ENCODE measurements around the gene ADPRS. TPM values are rescaled to one million over a fixed set of nuclear protein-coding genes. Genes with fewer than 3 reads are reported as not detected.

Gene ADPRS
- total RNA-seq, 1 experiment from 2014 or later = 27.8 TPM

- peaks cover 6 to 28% (median 15%) of the 10 kb centered on the region in 3 experiments; a peak in 6 of 7 replicates for H3K36me3 Mint-ChIP-seq (ENCODE audit: insufficient read depth in 1 of 3, low read depth in 3 of 3)
- Histone ChIP-seq H3K4me2 (ENCODE audit: insufficient read depth, insufficient read length, low read length) (no peak overlapping the region), H2AFZ (ENCODE audit: low read length) (no peak overlapping the region), H3K79me1 (ENCODE audit: insufficient read depth, low read depth, low read length, poor library complexity, severe bottlenecking) (no peaks in the 10 kb centered on the region), H3K23me2 (ENCODE audit: insufficient read length, low read depth, low read length, poor library complexity, severe bottlenecking) (no peaks in the 10 kb centered on the region), H3T11ph (ENCODE audit: low read length) (no peak overlapping the region), H4K8ac (replicated peaks; ENCODE audit: insufficient read length, low read depth, low read length) (no peak overlapping the region), H2BK15ac (ENCODE audit: low read depth, low read length) (no peak overlapping the region), H2BK12ac (ENCODE audit: insufficient read length, low read depth, low read length) (no peak overlapping the region), H3K4me1 (ENCODE audit: insufficient read depth, low read length) (0 out of 2 replicates have a peak, but pooled peaks cover 2% of the 10 kb centered on the region), H2BK5ac (ENCODE audit: insufficient read length, low read length) (no peak overlapping the region), H3K27ac (ENCODE audit: insufficient read length, low read depth, low read length) (no peak overlapping the region), H3K14ac (ENCODE audit: insufficient read depth, low read length) (no peak overlapping the region), H3K4ac (ENCODE audit: low read depth, low read length) (no peak overlapping the region), H2BK20ac (ENCODE audit: low read depth, low read length, poor library complexity, severe bottlenecking) (no peak overlapping the region), H2AK5ac (ENCODE audit: insufficient read length, low read length) (no peak overlapping the region), H3K79me2 (ENCODE audit: insufficient read depth, low read length) (no peaks in the 10 kb centered on the region), H3K9ac (ENCODE audit: extremely low read depth, insufficient read length, low read length) (no peak overlapping the region), H3K23ac (ENCODE audit: insufficient read length, low read depth, low read length) (no peak overlapping the region), H3K56ac (ENCODE audit: insufficient read length, low read depth, low read length) (no peak overlapping the region), H2BK120ac (ENCODE audit: low read depth, low read length, poor library complexity, severe bottlenecking) (no peak overlapping the region), H3K18ac (ENCODE audit: insufficient read length, low read depth, low read length) (no peak overlapping the region), H3K9me3 (ENCODE audit: control insufficient read depth, low read depth, low read length) (no peaks in the 10 kb centered on the region), H4K91ac (ENCODE audit: insufficient read length, low read depth, low read length) (no peak overlapping the region), H3K27me3 (ENCODE audit: insufficient read depth, low read length) (no peaks in the 10 kb centered on the region), H4K5ac (ENCODE audit: insufficient read length, low read depth, low read length) (no peak overlapping the region), H4K20me1 (ENCODE audit: control insufficient read depth, insufficient read depth, insufficient read length) (no peaks in the 10 kb centered on the region)
- TF ChIP-seq, protein P1, sequence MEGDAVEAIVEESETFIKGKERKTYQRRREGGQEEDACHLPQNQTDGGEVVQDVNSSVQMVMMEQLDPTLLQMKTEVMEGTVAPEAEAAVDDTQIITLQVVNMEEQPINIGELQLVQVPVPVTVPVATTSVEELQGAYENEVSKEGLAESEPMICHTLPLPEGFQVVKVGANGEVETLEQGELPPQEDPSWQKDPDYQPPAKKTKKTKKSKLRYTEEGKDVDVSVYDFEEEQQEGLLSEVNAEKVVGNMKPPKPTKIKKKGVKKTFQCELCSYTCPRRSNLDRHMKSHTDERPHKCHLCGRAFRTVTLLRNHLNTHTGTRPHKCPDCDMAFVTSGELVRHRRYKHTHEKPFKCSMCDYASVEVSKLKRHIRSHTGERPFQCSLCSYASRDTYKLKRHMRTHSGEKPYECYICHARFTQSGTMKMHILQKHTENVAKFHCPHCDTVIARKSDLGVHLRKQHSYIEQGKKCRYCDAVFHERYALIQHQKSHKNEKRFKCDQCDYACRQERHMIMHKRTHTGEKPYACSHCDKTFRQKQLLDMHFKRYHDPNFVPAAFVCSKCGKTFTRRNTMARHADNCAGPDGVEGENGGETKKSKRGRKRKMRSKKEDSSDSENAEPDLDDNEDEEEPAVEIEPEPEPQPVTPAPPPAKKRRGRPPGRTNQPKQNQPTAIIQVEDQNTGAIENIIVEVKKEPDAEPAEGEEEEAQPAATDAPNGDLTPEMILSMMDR (conservative IDR thresholded peaks at IDR 0.05) = peak; percentile 94
- H3K27me3 Mint-ChIP-seq (ENCODE audit: low read depth) = no peaks in the 10 kb centered on the region; the same call in 1 of the 2 replicates
- H3K27ac Mint-ChIP-seq = 0 out of 7 replicates have a peak overlapping the region, but pooled peaks of 1 of the 3 experiments have one; percentile 16
- peak; percentile 83 for DNase-seq
- H3K9me3 Mint-ChIP-seq = no peaks in the 10 kb centered on the region
- no peak overlapping the region for H3K4me3 Mint-ChIP-seq
- no CpG with 5 or more reads among the region's 7 CpGs for WGBS (ENCODE audit: extremely low coverage, insufficient read length, low lambda C conversion rate)
- H3K4me1 Mint-ChIP-seq = peaks cover 6 to 12% of the 10 kb centered on the region in 2 experiments
These were observed 46.0 kb downstream of the ADPRS start for GRCh38 chr1:36134505-36135329.
